Measurements from ENCODE around the gene GAB4. TPM values are rescaled to one million over a fixed set of nuclear protein-coding genes. Genes with fewer than 3 reads are reported as not detected.

The GAB4 gene
- total and polyA plus RNA-seq, 2 donors (not counting 1 experiment from before 2014, with no cell fraction given), result not detected

- Histone ChIP-seq H3K36me3 (ENCODE audit: control insufficient read depth, insufficient read depth, low read length) (no peaks in the 10 kb centered on the region), H2AFZ (ENCODE audit: low read length) (no peak overlapping the region), H4K20me1 (ENCODE audit: control insufficient read depth, extremely low read depth, insufficient read depth, low read length) (no peaks in the 10 kb centered on the region), H3K9ac (ENCODE audit: insufficient read depth, low read length) (no peak overlapping the region), H3K27ac (ENCODE audit: insufficient read depth, low read length) (no peak overlapping the region), H3K4me2 (ENCODE audit: extremely low read depth, insufficient read depth, low read length) (no peak overlapping the region), H3K4me1 (ENCODE audit: control insufficient read depth, extremely low read depth, insufficient read depth, low read length) (no peaks in the 10 kb centered on the region), H3K4me3 (replicated peaks in 1 of 4; ENCODE audit: control extremely low read depth in 1 of 4, insufficient read depth in 1 of 4, low read depth in 3 of 4, low read length in 4 of 4) (no peak overlapping the region), H3K79me2 (ENCODE audit: control insufficient read depth, insufficient read depth, low read length) (no peaks in the 10 kb centered on the region), H3K27me3 (ENCODE audit: control insufficient read depth, insufficient read depth, low read length) (no peaks in the 10 kb centered on the region), H3K9me3 (ENCODE audit: control insufficient read depth, insufficient read depth, low read depth, low read length) (no peaks in the 10 kb centered on the region)
- TF ChIP-seq CTCF (conservative IDR thresholded peaks at IDR 0.05 in 1 of 2, IDR thresholded peaks at IDR 0.05 in 1 of 2; ENCODE audit: low read depth in 1 of 2, low read length in 2 of 2) (no peak), EZH2 (IDR thresholded peaks at IDR 0.05; ENCODE audit: low read length, missing control alignments) (no peak)
- DNase-seq (ENCODE audit: low read depth in 2 of 2), result no peak
These were observed 71.4 kb downstream of the GAB4 start for GRCh38 chr22:16936625-16937024.

- Histone ChIP-seq H3K79me2 (ENCODE audit: control insufficient read depth, insufficient read depth, low read length) (no peaks in the 10 kb centered on the region), H3K9me3 (ENCODE audit: control insufficient read depth, insufficient read depth, low read depth, low read length) (no peaks in the 10 kb centered on the region), H4K20me1 (ENCODE audit: control insufficient read depth, extremely low read depth, insufficient read depth, low read length) (no peaks in the 10 kb centered on the region), H3K4me2 (ENCODE audit: extremely low read depth, insufficient read depth, low read length) (no peak overlapping the region), H3K9ac (ENCODE audit: insufficient read depth, low read length) (no peak overlapping the region), H2AFZ (ENCODE audit: low read length) (no peak overlapping the region), H3K36me3 (ENCODE audit: control insufficient read depth, insufficient read depth, low read length) (no peaks in the 10 kb centered on the region), H3K27ac (ENCODE audit: insufficient read depth, low read length) (no peak overlapping the region), H3K27me3 (ENCODE audit: control insufficient read depth, insufficient read depth, low read length) (no peaks in the 10 kb centered on the region), H3K4me1 (ENCODE audit: control insufficient read depth, extremely low read depth, insufficient read depth, low read length) (no peaks in the 10 kb centered on the region), H3K4me3 (replicated peaks in 1 of 4; ENCODE audit: control extremely low read depth in 1 of 4, insufficient read depth in 1 of 4, low read depth in 3 of 4, low read length in 4 of 4) (no peak overlapping the region)
- no peak for DNase-seq (ENCODE audit: low read depth in 2 of 2)
- no peak for TF ChIP-seq EZH2 (IDR thresholded peaks at IDR 0.05; ENCODE audit: low read length, missing control alignments)
- no peak for TF ChIP-seq CTCF (conservative IDR thresholded peaks at IDR 0.05 in 1 of 2, IDR thresholded peaks at IDR 0.05 in 1 of 2; ENCODE audit: low read depth in 1 of 2, low read length in 2 of 2)
These were observed 72.8 kb downstream of the GAB4 start for GRCh38 chr22:16935209-16935608.

GRCh38 chr22:16933291-16934282, 74.4 kb downstream of the GAB4 start:
- Histone ChIP-seq H4K20me1 (ENCODE audit: control insufficient read depth, extremely low read depth, insufficient read depth, low read length) (no peaks in the 10 kb centered on the region), H3K79me2 (ENCODE audit: control insufficient read depth, insufficient read depth, low read length) (no peaks in the 10 kb centered on the region)
- DNase-seq (ENCODE audit: low read depth in 2 of 2), result no peak

More at GRCh38 chr22:16933291-16934282, 74.4 kb downstream of the GAB4 start:
- Histone ChIP-seq H3K4me2 (ENCODE audit: extremely low read depth, insufficient read depth, low read length) (no peak overlapping the region), H3K9me3 (ENCODE audit: control insufficient read depth, insufficient read depth, low read depth, low read length) (no peaks in the 10 kb centered on the region), H2AFZ (ENCODE audit: low read length) (no peak overlapping the region), H3K27ac (ENCODE audit: insufficient read depth, low read length) (no peak overlapping the region), H3K9ac (ENCODE audit: insufficient read depth, low read length) (no peak overlapping the region), H3K36me3 (ENCODE audit: control insufficient read depth, insufficient read depth, low read length) (no peaks in the 10 kb centered on the region), H3K4me3 (replicated peaks in 1 of 4; ENCODE audit: control extremely low read depth in 1 of 4, insufficient read depth in 1 of 4, low read depth in 3 of 4, low read length in 4 of 4) (no peak overlapping the region), H3K27me3 (ENCODE audit: control insufficient read depth, insufficient read depth, low read length) (no peaks in the 10 kb centered on the region), H3K4me1 (ENCODE audit: control insufficient read depth, extremely low read depth, insufficient read depth, low read length) (no peaks in the 10 kb centered on the region)
- no peak for TF ChIP-seq CTCF (conservative IDR thresholded peaks at IDR 0.05 in 1 of 2, IDR thresholded peaks at IDR 0.05 in 1 of 2; ENCODE audit: low read depth in 1 of 2, low read length in 2 of 2)
- TF ChIP-seq EZH2 (IDR thresholded peaks at IDR 0.05; ENCODE audit: low read length, missing control alignments), result no peak

All from fibroblast of lung (primary cell).